Ovary (tissue), 3 donors: ENCODE results near the gene SMC3.

Experiments
- CTCF ChIP-seq, 3 donors: fragments of 450-650 bp in 2 of 3; fragments of 200-600 bp in 1 of 3; IDR thresholded peaks; one replicate each; pipeline versions ENCODE4 v1.5.1 to v1.8.0; 2016 to 2022; ENCODE audit warnings: antibody characterized with exemption in 3 of 3, mild to moderate bottlenecking in 1 of 3
- EP300 ChIP-seq: sonication (generic); formaldehyde crosslinking; IDR thresholded peaks from one replicate; pipeline ENCODE4 v1.6.1; 2017; ENCODE audit warnings: antibody characterized with exemption
- POLR2A ChIP-seq: fragments of 450-650 bp; IDR thresholded peaks from one replicate; pipeline ENCODE4 v1.6.1; 2017; ENCODE audit warnings: antibody characterized with exemption, mild to moderate bottlenecking, moderate library complexity
- donor health status: DM: no; HTN: no; CAD: no.

GRCh38 chr10:110569122-110569521 is 1.6 kb downstream of the SMC3 start:
- no peak for TF ChIP-seq CTCF (IDR thresholded peaks at IDR 0.05)
- no peak for TF ChIP-seq POLR2A
- TF ChIP-seq EP300 = no peak
